Breast epithelium (tissue), 4 donors: ENCODE results near the gene ACER3. TPM values are rescaled to one million over a fixed set of nuclear protein-coding genes. Genes with fewer than 3 reads are reported as not detected.

Experiments used
- DNase-seq, 2 donors: peaks; one replicate each; pipeline ENCODE4 v3.0.0-alpha.2; 2019; ENCODE audit warnings: low spot score in 2 of 2
- H3K27ac ChIP-seq, 2 donors: fragments of 200-600 bp; sonication (generic) in 1 of 2; one replicate each; pipeline ENCODE4 v1.5.1; 2016 to 2019; ENCODE audit warnings: mild to moderate bottlenecking in 1 of 2
- H3K27me3 ChIP-seq, 2 donors: fragments of 200-600 bp; sonication (generic) in 1 of 2; one replicate each; pipeline versions ENCODE4 v1.5.1 to v1.6.0; 2017 to 2019; ENCODE audit warnings: control low read depth in 1 of 2, mild to moderate bottlenecking in 1 of 2
- H3K36me3 ChIP-seq: fragments of 200-600 bp; one replicate; pipeline ENCODE4 v1.5.1; 2019
- H3K4me1 ChIP-seq, 2 donors: fragments of 200-600 bp; sonication (generic); one replicate each; pipeline ENCODE4 v1.5.1; 2016 to 2019; ENCODE audit warnings: control low read depth in 1 of 2
- H3K4me3 ChIP-seq, 3 donors: fragments of 200-600 bp; sonication (generic); 1 replicate in 2 of 3; 2 replicates in 1 of 3; pipeline ENCODE4 v1.5.1; 2016 to 2019; ENCODE audit warnings: mild to moderate bottlenecking in 3 of 3, moderate library complexity in 2 of 3
- H3K9me3 ChIP-seq, 2 donors: fragments of 200-600 bp; sonication (generic) in 1 of 2; one replicate each; pipeline ENCODE4 v1.5.1; 2016 to 2019; ENCODE audit warnings: control low read depth in 1 of 2
- CTCF ChIP-seq, 3 donors: fragments of 450-650 bp; IDR thresholded peaks; one replicate each; pipeline ENCODE4 v1.5.1; 2016 to 2017; ENCODE audit warnings: antibody characterized with exemption in 3 of 3, mild to moderate bottlenecking in 3 of 3, moderate library complexity in 3 of 3
- POLR2A ChIP-seq: fragments of 450-650 bp; IDR thresholded peaks from one replicate; pipeline ENCODE4 v1.6.1; 2016; ENCODE audit warnings: antibody characterized with exemption, mild to moderate bottlenecking, moderate library complexity
- POLR2AphosphoS5 ChIP-seq, 3 donors: sonication (generic); formaldehyde crosslinking; IDR thresholded peaks; one replicate each; pipeline ENCODE4 v1.6.1; 2017; ENCODE audit warnings: antibody characterized with exemption in 3 of 3
- intact Hi-C: fragments of 100-400 bp; cut with DNase I; formaldehyde crosslinking; loops from one replicate; pipeline ENCODE4 v1.15.1; 2023; ENCODE audit warnings: low total_unique reads
- total RNA-seq, 3 donors: library from RNA; depleted of rRNA; stranded (reverse); fragments of >200 nt; gene quantifications; one replicate each; pipeline ENCODE4 v1.1.0, GENCODE V29; 2016

ACER3 gene
- total RNA-seq, 3 donors from 2014 or later, result 8.2 to 35.2 (median 12.9) TPM

GRCh38 chr11:76878014-76878413 lies 17.3 kb downstream of the ACER3 start:
- H3K4me1 ChIP-seq, result no peaks in the 10 kb centered on the region
- no peaks in the 10 kb centered on the region for H3K9me3 ChIP-seq
- intact Hi-C loops, result no loop called here
- H3K36me3 ChIP-seq, result no peaks in the 10 kb centered on the region
- H3K4me3 ChIP-seq, result no peak overlapping the region
- no peak for DNase-seq
- no peak overlapping the region for H3K27ac ChIP-seq
- H3K27me3 ChIP-seq, result no peaks in the 10 kb centered on the region
- TF ChIP-seq POLR2A (no peak), POLR2AphosphoS5 (IDR thresholded peaks at IDR 0.05) (no peak), CTCF (IDR thresholded peaks at IDR 0.05) (no peak)

GRCh38 chr11:76880314-76880713 lies 19.6 kb downstream of the ACER3 start:
- Histone ChIP-seq H3K27me3 (no peaks in the 10 kb centered on the region), H3K27ac (no peak overlapping the region), H3K4me1 (no peaks in the 10 kb centered on the region), H3K9me3 (no peaks in the 10 kb centered on the region), H3K4me3 (no peak overlapping the region), H3K36me3 (no peaks in the 10 kb centered on the region)
- TF ChIP-seq POLR2AphosphoS5 (IDR thresholded peaks at IDR 0.05) (no peak), POLR2A (no peak), CTCF (IDR thresholded peaks at IDR 0.05) (no peak)
- DNase-seq, result no peak
- intact Hi-C loops, result no loop called here

- no peaks in the 10 kb centered on the region for H3K27me3 ChIP-seq
- intact Hi-C loops, result no loop called here
- no peaks in the 10 kb centered on the region for H3K36me3 ChIP-seq
- DNase-seq, result no peak
- no peak for TF ChIP-seq POLR2AphosphoS5 (IDR thresholded peaks at IDR 0.05)
- TF ChIP-seq POLR2A, result no peak
- TF ChIP-seq CTCF (IDR thresholded peaks at IDR 0.05), result no peak
- H3K9me3 ChIP-seq, result no peaks in the 10 kb centered on the region
- no peak overlapping the region for H3K4me3 ChIP-seq
- H3K27ac ChIP-seq, result no peak overlapping the region
- no peaks in the 10 kb centered on the region for H3K4me1 ChIP-seq
These were observed 20.2 kb downstream of the ACER3 start for GRCh38 chr11:76880956-76881355.

DNA sequence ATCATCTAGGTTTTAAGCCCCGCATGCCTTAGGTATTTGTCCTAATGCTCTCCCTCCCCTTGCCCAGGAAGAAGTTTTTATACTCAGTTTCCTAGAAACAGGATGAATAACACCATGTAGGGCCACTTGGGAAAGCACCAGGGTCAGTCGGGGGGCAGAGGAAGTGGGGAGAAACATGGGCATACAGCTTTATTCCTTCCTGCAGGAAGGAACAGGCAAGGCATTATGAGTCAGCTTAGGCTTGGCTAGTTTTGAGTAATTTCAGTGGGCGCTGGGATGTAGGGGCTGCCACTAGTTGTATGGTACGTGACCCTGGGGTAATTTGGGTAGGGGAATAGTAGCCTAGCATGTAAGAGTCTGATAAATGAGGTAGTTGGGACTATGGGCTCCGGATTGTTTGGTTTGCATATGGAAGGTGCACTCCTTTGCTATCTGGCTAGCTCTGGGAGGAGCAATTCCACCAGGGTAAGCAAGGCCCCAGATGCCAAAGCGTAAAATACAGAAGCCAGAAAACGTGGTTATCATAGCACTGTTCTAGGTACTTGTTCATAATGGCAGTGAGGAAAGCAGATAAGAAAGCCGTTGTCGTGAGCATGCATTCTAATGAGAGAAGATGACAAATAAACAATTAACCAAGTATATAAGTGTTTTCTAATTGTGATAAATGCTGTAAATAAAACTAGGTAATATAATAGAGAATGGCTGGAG lies 24.8 kb downstream of the ACER3 start:
- H3K27ac ChIP-seq, result no peak overlapping the region
- no peak for TF ChIP-seq POLR2AphosphoS5 (IDR thresholded peaks at IDR 0.05)
- H3K4me3 ChIP-seq, result no peak overlapping the region
- no peaks in the 10 kb centered on the region for H3K9me3 ChIP-seq
- DNase-seq, result no peak
- no peaks in the 10 kb centered on the region for H3K36me3 ChIP-seq
- H3K27me3 ChIP-seq, result no peaks in the 10 kb centered on the region
- H3K4me1 ChIP-seq, result no peaks in the 10 kb centered on the region
- intact Hi-C loops, result no loop called here

GRCh38 chr11:76888989-76889388 lies 28.3 kb downstream of the ACER3 start:
- Histone ChIP-seq H3K27ac (no peak overlapping the region), H3K4me1 (no peaks in the 10 kb centered on the region), H3K9me3 (no peaks in the 10 kb centered on the region), H3K4me3 (no peak overlapping the region), H3K27me3 (no peaks in the 10 kb centered on the region), H3K36me3 (no peaks in the 10 kb centered on the region)
- TF ChIP-seq CTCF (IDR thresholded peaks at IDR 0.05) (no peak), POLR2A (no peak), POLR2AphosphoS5 (IDR thresholded peaks at IDR 0.05) (no peak)
- intact Hi-C loops, result no loop called here
- no peak for DNase-seq
